ENCODE measurements around the gene LRFN2. TPM values are rescaled to one million over a fixed set of nuclear protein-coding genes. Genes with fewer than 3 reads are reported as not detected.

LRFN2 gene
- total RNA-seq, 1 donor from 2014 or later, result not detected

DNA sequence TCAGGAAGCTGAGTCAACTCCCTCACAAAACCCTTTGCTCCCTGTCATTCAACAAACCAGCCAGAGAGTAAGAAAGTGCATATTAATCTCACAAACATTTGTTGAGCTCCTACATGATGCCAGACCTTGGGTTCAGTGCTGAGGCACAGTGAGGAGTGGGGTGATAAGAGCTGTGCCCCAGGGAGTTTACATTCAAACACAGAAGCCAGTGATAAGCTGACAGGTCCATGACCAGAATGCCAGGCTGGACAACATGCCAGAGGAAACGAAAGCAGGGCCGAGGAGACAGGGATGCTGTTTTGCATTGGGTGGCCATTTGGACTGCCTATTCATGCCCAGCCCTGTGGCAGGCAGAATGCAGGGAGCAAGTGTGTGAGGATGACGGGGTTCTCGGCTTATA lies 76.7 kb downstream of the LRFN2 start:
- H3K9me3 ChIP-seq, result no peaks in the 10 kb centered on the region
- intact Hi-C loops (cut with DNase I), result no loop called here
- DNase-seq (ENCODE audit: low spot score in 2 of 2), result no peak
- H3K27ac ChIP-seq, result no peak overlapping the region
- no peaks in the 10 kb centered on the region for H3K4me1 ChIP-seq
- no peaks in the 10 kb centered on the region for H3K36me3 ChIP-seq
- H3K27me3 ChIP-seq, result no peaks in the 10 kb centered on the region
- TF ChIP-seq, protein P1, sequence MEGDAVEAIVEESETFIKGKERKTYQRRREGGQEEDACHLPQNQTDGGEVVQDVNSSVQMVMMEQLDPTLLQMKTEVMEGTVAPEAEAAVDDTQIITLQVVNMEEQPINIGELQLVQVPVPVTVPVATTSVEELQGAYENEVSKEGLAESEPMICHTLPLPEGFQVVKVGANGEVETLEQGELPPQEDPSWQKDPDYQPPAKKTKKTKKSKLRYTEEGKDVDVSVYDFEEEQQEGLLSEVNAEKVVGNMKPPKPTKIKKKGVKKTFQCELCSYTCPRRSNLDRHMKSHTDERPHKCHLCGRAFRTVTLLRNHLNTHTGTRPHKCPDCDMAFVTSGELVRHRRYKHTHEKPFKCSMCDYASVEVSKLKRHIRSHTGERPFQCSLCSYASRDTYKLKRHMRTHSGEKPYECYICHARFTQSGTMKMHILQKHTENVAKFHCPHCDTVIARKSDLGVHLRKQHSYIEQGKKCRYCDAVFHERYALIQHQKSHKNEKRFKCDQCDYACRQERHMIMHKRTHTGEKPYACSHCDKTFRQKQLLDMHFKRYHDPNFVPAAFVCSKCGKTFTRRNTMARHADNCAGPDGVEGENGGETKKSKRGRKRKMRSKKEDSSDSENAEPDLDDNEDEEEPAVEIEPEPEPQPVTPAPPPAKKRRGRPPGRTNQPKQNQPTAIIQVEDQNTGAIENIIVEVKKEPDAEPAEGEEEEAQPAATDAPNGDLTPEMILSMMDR (IDR thresholded peaks at IDR 0.05), result no peak
- H3K4me3 ChIP-seq, result no peak overlapping the region

DNA sequence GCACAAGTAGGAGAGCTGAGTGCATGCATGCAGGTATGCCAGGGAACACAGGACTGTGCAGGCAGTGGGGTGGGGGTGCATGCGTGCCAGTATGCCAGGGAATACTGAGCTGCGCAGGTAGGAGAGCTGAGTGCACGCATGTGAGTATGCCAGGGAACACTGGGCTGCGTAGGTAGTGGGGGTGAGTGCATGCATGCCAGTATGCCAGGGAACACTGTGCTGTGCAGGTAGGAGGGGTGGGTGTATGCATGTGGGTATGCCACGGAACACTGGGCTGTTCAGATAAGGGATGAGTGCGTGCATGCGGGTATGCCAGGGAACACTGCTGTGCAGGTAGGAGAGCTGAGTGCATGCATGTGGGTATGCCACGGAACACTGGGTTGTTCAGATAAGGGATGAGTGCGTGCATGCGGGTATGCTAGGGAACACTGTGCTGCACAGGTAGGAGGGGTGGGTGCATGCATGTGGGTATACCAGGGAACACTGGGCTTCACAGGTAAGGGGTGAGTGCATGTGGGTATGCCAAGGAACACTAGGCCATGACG lies 77.4 kb downstream of the LRFN2 start:
- intact Hi-C loops (cut with DNase I), result no loop called here
- Histone ChIP-seq H3K9me3 (no peaks in the 10 kb centered on the region), H3K4me3 (no peak overlapping the region), H3K36me3 (no peaks in the 10 kb centered on the region), H3K27ac (no peak overlapping the region), H3K27me3 (no peaks in the 10 kb centered on the region), H3K4me1 (no peaks in the 10 kb centered on the region)
- DNase-seq (ENCODE audit: low spot score in 2 of 2), result no peak
- TF ChIP-seq, protein P1 (IDR thresholded peaks at IDR 0.05), result no peak

DNA sequence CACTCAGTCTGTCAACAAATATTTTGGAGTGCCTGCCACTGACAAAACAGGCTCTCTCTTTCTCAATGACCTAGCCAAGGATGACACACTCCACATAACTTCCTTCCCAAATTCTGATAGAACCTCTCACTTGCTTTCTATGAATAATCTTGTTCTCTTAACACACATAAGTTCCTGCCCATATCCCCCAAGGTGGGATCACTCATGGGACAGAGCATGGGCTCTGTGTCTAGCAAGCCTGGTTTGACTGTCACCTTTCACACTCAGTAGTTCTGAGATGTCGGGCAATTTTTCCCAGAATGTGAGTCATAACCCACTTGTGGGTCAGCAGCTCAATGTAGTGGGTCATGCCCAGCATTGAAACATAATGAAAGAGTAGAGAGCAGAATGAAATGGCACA lies 78.1 kb downstream of the LRFN2 start:
- Histone ChIP-seq H3K27me3 (no peaks in the 10 kb centered on the region), H3K27ac (no peak overlapping the region), H3K4me3 (no peak overlapping the region), H3K9me3 (no peaks in the 10 kb centered on the region), H3K36me3 (no peaks in the 10 kb centered on the region), H3K4me1 (no peaks in the 10 kb centered on the region)
- TF ChIP-seq, protein P1 (IDR thresholded peaks at IDR 0.05), result no peak
- intact Hi-C loops (cut with DNase I), result no loop called here
- DNase-seq (ENCODE audit: low spot score in 2 of 2), result no peak

- intact Hi-C loops (cut with DNase I), result no loop called here
- no peak overlapping the region for H3K4me3 ChIP-seq
- H3K27ac ChIP-seq, result no peak overlapping the region
- no peaks in the 10 kb centered on the region for H3K9me3 ChIP-seq
- H3K36me3 ChIP-seq, result no peaks in the 10 kb centered on the region
- H3K27me3 ChIP-seq, result no peaks in the 10 kb centered on the region
- TF ChIP-seq, protein P1 (IDR thresholded peaks at IDR 0.05), result no peak
- no peak for DNase-seq (ENCODE audit: low spot score in 2 of 2)
- no peaks in the 10 kb centered on the region for H3K4me1 ChIP-seq
Measured at GRCh38 chr6:40506954-40507353, 80.2 kb downstream of the LRFN2 start.

GRCh38 chr6:40505191-40505810 lies 81.9 kb downstream of the LRFN2 start:
- Histone ChIP-seq H3K27ac (no peak overlapping the region), H3K27me3 (no peaks in the 10 kb centered on the region), H3K4me3 (no peak overlapping the region), H3K9me3 (no peaks in the 10 kb centered on the region), H3K4me1 (no peaks in the 10 kb centered on the region), H3K36me3 (no peaks in the 10 kb centered on the region)
- DNase-seq (ENCODE audit: low spot score in 2 of 2), result no peak
- TF ChIP-seq, protein P1 (IDR thresholded peaks at IDR 0.05), result no peak
- intact Hi-C loops (cut with DNase I), result no loop called here

Data from ascending aorta (tissue), 2 donors.